T-helper 2 cell treated with Interferon-gamma antibody and Interleukin-4, amounts not matched to agents 100 ng/mL and 5 ng/mL, for 36 hours (primary cell): ENCODE measurements around the gene CFAP299. TPM values are rescaled to one million over a fixed set of nuclear protein-coding genes. Genes with fewer than 3 reads are reported as not detected.

Experiments used
- intact Hi-C: fragments of 100-400 bp; cut with micrococcal nuclease; formaldehyde crosslinking; loops from one replicate; pipeline ENCODE4 v1.15.1; 2023
- total RNA-seq: library from RNA; stranded (reverse); gene quantifications from 2 replicates; pipeline ENCODE4 v1.2.3, GENCODE V29; 2022

CFAP299 gene
- total RNA-seq, 1 donor from 2014 or later: not detected

DNA sequence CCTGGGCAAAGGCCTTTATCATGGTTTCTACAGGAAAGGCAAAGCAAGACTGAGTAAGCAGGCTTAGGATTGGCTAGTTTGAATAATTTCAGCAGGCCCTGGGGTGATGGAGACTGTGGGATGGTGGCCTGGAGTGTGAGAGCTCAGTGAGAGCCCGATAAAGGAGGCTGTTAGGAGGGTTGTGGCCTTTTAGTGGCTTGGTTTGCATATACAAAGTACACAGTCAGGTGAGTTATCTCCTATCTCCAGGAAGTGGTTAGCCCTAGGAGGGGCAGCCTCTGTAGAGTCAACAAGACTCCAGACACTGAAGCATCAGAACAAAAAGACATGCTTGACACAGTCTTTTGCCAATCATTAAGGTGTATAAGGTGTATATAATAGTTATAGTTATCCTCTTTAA is 157.2 kb downstream of the CFAP299 start:
- intact Hi-C loops: loop anchor here (1.0 to 10.0 kb wide), 7 partner anchors 8 to 308 kb away; no protein-coding TSS in a partner anchor

DNA sequence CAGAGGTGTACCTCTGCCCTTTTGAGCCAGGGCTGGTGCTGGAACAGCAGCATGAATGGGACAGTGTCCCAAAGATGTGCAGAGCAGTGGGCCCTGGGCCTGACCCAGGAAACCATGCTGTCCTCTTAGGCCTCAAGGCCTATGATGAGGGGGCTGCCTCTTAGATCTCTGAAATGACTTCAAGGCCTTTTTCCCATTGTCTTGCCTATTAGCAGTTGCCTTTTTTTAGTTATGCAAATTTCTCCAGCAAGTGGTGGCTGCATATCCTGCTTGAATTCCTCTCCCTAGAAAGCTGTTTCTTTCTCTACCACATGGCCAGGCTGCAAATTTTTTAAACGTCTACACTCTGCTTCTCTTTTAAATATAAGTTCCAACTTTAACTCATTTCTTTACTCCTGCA is 160.3 kb downstream of the CFAP299 start:
- intact Hi-C loops: loop anchor here (10.0 kb wide), 1 partner anchor 311 kb away; no protein-coding TSS in a partner anchor

DNA sequence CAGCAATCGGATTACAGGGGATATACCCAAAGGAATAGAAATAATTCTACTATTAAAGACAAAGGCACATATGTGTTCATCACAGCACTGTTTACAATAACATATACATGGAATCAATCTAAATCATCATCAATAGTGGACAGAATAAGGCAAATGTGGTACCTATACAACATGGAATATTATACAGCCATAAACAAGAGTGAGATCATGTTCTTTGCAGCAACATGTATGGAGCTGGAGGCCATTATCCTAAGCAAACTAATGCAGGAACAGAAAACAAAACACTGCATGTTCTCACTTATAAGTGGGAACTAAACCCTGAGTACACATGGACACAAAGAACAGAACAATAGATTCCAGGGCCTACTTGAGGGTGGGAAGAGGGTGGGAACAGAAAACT is 163.2 kb downstream of the CFAP299 start:
- intact Hi-C loops: loop anchor here (10.0 kb wide), 1 partner anchor 314 kb away; no protein-coding TSS in a partner anchor

DNA sequence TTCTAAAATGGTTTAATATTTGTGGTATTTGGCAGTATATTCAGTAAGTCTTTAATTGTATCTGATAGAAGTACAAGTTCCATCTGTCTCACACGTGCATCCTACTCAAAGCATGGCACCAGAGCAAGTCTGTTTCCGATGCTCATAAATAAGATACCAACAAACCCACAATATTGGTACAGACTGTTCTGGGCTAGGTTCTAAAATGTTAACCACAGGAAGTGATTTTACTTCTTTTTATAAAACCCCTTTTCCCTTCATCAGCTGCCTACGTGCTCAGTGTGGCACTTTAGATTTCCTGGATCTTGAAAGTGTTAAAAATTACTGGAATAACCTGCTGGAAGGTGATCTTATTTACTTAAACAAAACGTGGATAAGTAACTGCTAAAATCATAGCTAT is 165.1 kb downstream of the CFAP299 start:
- intact Hi-C loops: loop anchor here (1.0 kb wide), 1 partner anchor 8 kb away; no protein-coding TSS in a partner anchor

DNA sequence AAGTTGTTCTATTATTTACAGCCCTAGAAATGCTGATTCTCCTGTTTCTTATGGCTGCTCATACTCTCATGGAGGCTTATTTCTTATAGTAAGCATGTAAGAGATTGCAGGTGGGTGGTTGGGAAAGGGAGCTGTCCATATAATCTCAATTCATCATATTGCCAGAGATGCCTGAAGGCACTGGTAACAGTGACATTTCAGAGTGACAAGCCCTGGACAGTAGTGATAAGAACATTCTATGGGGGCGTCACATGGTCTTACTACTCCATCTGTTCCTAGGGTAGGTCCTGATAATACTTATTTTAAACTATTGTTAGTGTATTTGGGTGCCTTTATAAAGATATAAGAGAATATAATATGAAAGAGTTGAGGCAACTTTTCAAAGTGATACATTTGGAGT is 171.5 kb downstream of the CFAP299 start:
- intact Hi-C loops: no loop called here

DNA sequence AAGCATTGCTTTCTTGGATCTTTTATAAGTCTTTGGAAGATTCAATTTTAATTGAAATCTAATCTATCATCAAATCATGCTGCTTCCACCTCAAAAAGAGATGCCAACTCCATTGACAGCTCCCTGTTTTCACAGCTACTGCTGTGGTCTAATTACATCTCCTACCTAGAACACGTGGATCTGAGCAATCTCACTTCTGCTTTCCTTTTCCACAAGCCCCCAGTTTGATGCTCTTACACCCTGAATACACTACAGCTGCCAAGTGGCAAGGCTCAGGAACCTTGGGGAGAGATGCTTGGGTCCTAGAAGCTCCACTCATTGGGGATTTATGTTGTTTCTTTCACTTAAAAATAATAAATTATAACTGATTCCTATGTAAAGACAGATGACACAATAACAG is 172.0 kb downstream of the CFAP299 start:
- intact Hi-C loops: no loop called here

DNA sequence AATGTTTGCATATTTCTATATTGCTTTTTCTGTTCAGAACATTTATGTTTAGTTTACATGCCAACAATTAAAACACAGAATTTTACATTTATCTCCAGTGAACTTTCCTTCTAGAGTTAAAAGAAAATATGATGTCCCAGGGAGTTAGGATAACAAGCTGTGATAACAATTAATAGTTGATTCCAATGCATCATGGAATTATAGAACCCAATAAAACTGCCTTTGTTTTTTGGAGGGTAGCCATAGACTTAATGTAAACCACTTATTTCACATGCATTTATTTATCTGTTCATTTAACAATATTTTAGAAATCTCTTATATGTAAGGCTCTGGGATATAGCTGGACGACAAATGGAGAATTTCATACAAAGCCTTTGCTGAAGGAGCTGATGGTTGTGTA is 180.0 kb downstream of the CFAP299 start:
- intact Hi-C loops: no loop called here

DNA sequence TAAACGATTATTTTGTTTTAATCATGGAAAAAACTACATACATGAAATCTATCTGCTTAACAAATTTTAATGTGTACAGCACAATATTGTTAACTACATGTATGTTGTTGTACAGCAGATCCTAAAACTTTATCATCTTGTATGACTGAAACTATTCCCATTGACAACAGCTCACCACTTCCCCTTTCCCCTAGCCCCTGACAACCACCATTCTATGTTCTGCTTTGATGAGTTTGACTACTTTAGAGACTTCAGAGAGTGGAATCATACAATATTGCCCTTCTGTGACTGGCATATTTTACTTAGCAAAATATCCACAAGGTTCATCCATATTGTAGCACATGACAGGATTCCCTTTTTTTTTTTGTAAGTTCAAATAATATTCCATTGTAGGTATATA is 185.9 kb downstream of the CFAP299 start:
- intact Hi-C loops: no loop called here

DNA sequence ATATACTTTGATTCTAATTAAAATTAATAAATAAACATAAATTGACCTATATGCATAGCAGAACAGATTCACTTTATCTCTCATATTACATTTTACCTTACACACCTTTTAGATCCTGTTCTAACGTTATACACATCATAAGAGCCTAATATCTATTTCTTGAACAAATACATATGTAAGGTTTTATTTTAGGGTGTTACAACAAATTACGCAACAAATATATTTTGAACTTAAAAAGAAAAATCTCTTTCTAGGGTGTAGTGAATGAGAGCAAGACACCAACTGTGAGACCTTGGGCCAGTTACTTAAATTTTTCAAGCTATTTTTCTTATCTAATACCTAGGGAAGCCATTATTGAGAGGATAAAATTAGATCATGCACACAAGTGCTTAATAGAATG is 191.2 kb downstream of the CFAP299 start:
- intact Hi-C loops: no loop called here

DNA sequence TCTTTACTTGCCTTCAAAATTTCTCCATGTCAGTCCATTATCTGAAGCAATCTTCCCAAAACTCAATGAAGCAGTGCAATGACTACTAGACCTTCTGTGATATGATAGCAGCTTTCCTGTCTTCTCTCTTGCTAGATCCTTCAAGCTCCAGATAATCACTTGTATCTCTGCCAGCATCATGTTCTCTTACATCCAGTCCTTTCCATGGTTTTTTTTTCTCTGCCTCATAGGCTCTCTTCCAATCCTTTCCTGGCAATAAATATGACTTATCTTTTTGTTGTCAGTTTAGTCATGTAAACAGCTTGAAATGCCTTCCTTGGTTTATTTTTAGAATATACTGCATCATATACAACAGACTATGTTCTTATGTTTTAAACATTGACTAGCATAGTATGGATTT is 193.5 kb downstream of the CFAP299 start:
- intact Hi-C loops: no loop called here

DNA sequence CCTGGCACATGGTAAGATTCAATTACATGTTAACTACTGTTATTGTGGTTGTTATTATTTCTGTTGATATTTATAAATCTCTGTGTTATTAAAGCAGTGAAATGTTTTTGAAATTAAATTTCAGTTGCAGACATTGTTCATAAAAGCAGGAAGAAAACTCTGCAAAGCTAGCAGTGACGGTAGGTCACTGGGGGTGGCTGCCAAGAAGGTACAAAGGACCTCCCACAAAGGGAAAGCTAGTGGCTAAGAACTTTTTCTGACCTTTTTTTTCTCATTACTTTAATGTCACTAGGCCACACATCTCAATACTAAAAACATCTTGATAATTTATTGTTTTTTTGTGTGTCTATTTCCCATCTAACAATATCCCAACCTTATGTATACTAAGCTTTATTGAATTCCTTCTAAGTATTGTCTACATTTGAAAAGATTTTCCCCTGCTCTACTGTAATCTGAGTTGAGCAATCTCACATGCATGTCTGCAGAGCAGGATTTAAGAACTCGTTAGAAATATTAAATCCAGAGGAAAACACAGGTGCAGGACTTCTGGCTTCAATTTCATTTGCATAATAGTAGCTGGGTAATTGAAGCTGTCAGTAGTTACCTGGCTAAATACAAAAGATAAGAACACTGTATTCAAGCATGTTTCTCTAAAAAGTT is 197.3 kb downstream of the CFAP299 start:
- intact Hi-C loops: no loop called here

DNA sequence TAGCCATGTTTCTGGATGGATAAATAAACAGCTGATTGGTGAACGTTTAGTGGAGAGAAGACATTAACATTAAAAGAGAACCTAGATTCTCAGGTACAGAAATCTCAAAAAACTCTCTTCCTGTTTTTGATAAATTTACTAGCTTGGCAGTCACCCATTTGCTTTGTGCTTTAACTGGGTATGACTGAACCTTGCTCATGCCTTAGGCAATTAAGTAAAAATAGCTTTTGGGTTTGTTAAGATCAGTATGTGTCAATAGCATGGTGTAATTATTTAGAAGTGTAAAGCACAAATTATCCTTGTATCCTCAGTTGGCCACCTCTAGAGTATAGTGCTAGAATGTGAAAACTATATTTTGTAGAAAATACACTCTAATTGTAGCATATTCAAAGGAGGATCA is 200.0 kb downstream of the CFAP299 start:
- intact Hi-C loops: no loop called here

DNA sequence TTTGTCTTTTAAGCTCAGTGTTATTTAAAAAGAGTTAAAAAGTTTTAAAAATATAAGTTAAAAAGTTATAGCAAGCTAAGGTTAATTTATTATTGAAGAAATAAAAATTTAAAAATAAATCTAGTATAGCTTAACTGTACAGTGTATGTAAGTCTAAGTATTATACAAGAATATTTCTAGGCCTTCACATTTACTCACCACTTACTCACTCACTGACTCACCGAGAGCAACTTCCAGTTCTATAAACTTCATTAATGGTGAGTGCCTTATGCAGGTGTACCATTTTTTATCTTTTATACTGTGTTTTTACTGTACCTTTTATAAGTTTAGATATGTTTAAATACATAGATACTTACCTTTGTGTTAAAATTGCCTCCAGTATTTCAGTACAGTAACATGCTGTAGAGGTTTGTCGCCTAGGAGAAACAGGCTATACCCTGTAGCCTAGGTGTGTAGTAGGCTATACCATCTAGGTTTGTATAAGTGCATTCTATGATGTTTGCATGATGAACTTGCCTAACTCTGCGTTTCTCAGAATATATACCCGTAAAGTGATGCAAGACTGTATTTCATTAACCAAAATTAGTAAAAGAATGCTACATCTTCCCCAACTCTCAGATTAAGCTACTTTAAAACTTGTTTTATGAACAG is 202.9 kb downstream of the CFAP299 start:
- intact Hi-C loops: no loop called here

DNA sequence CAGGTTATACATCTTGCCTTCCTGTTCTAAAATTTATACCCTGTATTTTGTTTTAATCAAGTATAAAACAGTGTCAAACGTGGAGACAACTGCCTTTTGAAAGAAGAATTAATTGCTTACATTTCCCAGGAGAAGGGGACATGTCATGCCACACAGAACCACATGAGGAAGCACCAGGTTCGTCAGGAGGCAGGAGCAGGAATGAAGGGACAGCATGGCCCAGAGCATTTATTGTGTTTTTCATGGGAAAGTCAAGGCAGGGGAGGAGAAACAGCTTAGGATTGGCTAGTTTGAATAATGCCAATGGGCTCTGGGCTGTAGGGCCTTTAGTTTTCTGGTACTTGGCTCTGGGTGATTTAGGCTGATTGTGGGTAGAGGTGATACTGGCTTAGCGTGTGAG is 203.7 kb downstream of the CFAP299 start:
- intact Hi-C loops: no loop called here

DNA sequence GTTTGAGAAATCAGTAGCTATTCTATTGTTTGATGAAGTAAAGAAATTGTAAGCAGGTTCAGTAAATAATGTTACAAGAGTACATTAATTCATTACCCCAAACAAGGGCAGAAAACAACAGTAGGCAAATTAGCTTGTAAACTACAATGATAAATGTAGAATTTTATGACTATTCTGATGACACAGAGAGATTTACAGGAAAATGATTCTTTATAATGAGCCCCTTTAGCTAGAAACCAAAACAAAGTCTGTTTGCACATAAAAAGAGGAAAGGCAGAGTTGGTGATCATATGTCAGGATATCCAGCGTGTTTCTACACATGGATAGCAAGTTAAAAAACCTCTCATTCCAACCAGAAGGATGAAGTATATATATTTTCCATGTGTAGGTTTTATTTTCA is 204.8 kb downstream of the CFAP299 start:
- intact Hi-C loops: loop anchor here (5.0 to 10.0 kb wide), 2 partner anchors 48 to 176 kb away; no protein-coding TSS in a partner anchor

DNA sequence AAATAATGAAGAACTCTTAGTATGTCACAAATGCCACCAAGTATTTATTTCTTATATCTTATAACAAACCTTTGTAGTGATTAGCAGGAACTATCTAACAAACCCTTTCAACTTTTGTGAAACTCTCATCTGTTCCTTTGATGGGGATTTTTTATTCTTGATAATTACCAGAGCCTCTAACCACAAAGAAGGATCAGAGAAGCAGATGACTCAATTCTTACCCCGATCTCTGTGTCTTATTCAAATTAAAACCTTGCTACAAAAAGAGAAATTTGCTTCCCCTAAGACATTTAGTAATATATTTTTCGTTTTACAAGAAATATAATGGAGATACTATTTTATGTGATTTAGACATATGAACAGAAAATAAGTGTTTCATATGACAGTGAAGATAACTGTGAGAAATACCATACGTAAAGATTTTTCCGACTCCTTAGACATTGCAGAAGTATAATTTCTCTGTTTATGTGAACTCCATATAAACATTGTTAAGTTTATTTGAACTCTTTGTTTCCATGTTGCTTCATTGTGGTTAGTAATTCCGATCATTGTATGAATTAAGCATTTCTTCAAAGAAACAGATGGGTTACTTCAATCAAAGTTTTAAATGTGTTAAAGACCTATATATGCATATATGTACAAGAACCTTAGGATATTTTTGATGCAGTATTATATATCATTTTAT is 205.4 kb downstream of the CFAP299 start:
- intact Hi-C loops: loop anchor here (5.0 to 10.0 kb wide), 2 partner anchors 49 to 176 kb away; no protein-coding TSS in a partner anchor

DNA sequence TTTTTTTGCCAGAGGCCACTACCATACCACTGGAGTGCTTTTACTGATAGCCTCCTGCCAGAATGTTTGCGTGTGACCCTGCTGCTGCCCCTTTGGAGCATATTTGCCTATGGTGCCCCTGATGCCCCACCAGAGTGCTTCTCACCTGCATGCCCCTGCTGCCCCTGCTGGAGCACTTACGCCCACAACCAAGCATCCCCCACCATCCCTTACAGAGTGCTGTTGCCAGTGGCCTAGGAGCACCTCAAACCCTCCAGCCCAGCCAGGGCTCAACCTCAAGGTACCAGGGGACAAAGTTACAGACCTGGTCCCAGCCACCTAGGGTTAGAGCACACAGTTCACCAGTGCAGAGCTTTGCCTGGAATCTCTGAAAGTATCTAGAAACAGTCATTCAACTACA is 207.2 kb downstream of the CFAP299 start:
- intact Hi-C loops: loop anchor here (5.0 to 10.0 kb wide), 2 partner anchors 50 to 178 kb away; no protein-coding TSS in a partner anchor

DNA sequence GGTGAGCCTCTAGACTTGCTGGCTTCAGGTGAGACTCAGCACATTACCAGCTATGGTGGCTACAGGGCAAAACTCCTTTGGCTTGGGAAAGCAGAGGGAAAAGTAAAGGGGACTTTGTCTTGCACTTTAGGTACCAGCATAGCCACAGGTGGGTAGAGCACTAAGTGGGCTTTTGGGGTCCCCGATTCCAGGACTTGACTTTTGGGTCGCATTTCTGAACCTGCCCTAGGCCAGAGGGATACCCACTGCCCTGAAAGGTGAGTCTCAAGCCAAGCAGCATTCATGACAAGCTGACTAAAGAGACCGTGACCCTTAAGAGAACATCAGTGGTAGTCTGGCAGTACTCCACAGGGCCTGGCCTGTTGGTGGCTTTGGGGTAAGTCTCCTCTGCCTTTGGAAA is 224.8 kb downstream of the CFAP299 start:
- intact Hi-C loops: no loop called here

DNA sequence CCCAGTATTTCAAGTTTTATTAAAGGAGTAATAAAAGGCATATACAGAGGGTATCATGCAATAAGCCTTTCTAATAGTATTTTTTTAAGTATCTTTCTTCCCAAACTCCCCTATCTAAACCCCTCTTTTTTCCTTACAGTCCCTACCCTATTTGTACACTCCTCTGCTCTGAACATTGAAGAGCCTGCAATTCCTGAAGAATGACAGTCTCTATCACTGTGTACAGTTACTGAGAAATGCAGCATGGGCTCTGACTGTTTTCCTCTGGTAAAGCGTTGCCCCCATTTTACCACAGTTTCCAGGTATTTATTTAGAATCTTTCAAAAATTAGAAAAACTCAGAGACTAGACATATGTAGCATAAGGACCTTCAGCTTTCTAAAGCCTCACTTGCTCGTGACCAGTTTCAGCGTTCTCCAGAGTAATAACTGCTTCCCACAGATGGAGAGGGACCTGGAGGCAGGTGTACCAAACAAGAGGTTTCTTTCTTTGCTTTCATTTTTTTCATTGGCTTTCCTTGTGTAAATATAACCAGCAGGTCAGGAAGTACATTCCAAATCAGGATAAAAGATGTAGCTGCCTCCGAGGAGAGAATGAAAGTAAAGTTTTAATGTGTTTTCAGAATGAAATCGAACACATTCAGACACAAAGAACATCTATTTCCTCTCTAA is 230.8 kb downstream of the CFAP299 start:
- intact Hi-C loops: no loop called here

DNA sequence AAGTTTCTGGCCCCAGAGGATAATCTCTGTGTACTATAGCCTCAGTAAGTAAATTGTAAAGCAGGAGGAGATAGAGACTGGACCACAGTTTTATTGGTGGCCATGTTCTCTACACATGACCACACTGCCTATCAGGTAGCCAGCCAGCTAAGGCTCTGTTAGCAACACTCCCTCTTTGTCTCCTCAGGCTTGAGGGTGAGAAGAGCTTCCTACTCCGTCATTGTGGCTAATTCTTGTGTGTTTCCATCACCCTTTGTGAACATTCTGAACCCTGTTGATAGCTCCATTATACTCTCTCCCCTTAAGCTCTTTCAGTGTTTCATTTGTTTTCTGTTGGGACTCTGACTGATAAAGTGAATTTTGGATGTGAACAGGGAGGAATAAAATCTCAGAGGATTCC is 233.4 kb downstream of the CFAP299 start:
- intact Hi-C loops: no loop called here

DNA sequence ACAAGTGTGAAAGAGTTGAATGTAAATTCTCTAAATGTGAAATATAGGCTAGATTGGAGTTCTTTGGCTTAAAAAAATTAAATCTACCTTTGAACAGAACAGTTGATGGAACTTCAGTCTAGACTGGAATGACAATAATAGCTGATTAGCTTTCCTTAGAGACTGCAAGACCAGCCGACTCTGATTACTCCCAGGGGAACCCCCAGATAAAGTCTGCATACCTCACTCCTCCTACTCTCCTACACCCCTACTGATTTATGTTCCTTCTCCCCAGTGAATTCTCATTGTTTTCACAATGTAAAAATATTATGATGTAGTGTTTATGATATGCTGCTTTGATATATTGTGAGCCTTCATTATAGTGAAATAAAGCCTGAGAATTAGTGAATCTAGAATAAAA is 241.3 kb downstream of the CFAP299 start:
- intact Hi-C loops: no loop called here

DNA sequence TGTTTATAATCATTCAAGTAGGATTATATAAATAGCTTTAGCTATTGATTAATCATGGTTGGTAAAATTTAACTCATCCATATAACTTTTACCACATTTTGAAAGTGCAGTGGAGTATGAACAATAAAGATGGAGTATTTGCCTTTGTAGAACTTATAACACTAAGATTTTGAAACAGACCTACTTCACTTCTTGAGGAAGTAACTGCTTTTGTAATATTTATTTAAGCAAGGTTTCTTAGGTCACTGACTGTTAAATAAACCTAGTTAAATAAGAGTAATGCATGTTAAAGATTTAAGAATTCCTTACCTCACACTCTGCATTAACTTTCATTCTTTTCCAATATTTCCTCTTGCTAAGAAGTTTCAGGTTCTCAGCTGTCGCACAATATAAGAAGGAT is 242.5 kb downstream of the CFAP299 start:
- intact Hi-C loops: no loop called here
